GM21381 (cell line): ENCODE measurements around the gene SURF6.
A peak's percentile ranks its signal among the peaks of the same experiment; 100 is the strongest.
"Not testable (repeated sequence)": the region's sequence is repeated elsewhere in the genome, so short reads cannot be mapped to it uniquely, and the experiment has no call there.

Experiments
- ATAC-seq: cut with Tn5 transposase; IDR thresholded peaks from one replicate; pipeline ENCODE4 v1.9.1; 2021; ENCODE audit warnings: mild to moderate bottlenecking, moderate library complexity; ENCODE audit not compliant: unreplicated experiment

SURF6 gene

GRCh38 chr9:133335924-133336811, at the start of gene SURF6:
SURF6 (minus strand) TSS chr9:133336188; CDS start chr9:133336132, 56 bp downstream.
- ATAC-seq, result peak; percentile 85

GRCh38 chr9:133385452-133385851, 49.5 kb upstream of the SURF6 start:
- ATAC-seq, result no peak

GRCh38 chr9:133384736-133385321, 48.8 kb upstream of the SURF6 start:
- ATAC-seq, result no peak

GRCh38 chr9:133383438-133383837, 47.5 kb upstream of the SURF6 start:
- ATAC-seq, result no peak

GRCh38 chr9:133382507-133383141, 46.6 kb upstream of the SURF6 start:
- ATAC-seq, result no peak

GRCh38 chr9:133380734-133381133, 44.7 kb upstream of the SURF6 start:
- no peak for ATAC-seq

GRCh38 chr9:133379153-133380086, 43.4 kb upstream of the SURF6 start:
- no peak for ATAC-seq

- ATAC-seq, result no peak
These were observed 42.5 kb upstream of the SURF6 start for GRCh38 chr9:133378408-133378962.

GRCh38 chr9:133377721-133378216, 41.8 kb upstream of the SURF6 start:
- no peak for ATAC-seq

GRCh38 chr9:133377280-133377679, 41.3 kb upstream of the SURF6 start:
- not testable (repeated sequence) for ATAC-seq

GRCh38 chr9:133375724-133376654, 40.0 kb upstream of the SURF6 start, which contains the start of the genes STKLD1 and SURF4:
STKLD1 (plus strand) TSS chr9:133376366; CDS start chr9:133376474, 108 bp downstream.
SURF4 (minus strand) TSS chr9:133376060; CDS start chr9:133375969, 91 bp downstream.
- ATAC-seq, result peak; percentile 89

GRCh38 chr9:133375116-133375723, 39.2 kb upstream of the SURF6 start:
- ATAC-seq, result peak; percentile 11

- no peak for ATAC-seq
These were observed 38.7 kb upstream of the SURF6 start for GRCh38 chr9:133374612-133375115.

- ATAC-seq, result no peak
These were observed 36.2 kb upstream of the SURF6 start for GRCh38 chr9:133372144-133372543.

- ATAC-seq, result no peak
These were observed 35.3 kb upstream of the SURF6 start for GRCh38 chr9:133371261-133371711.

GRCh38 chr9:133370685-133371084, 34.7 kb upstream of the SURF6 start:
- ATAC-seq, result no peak

GRCh38 chr9:133369933-133370332, 33.9 kb upstream of the SURF6 start:
- no peak for ATAC-seq

GRCh38 chr9:133369422-133369821, 33.4 kb upstream of the SURF6 start:
- no peak for ATAC-seq
